HCT116 (cell line): ENCODE data around the gene SKAP1.

Experiments used
- POLR2A ChIP-seq: IDR thresholded peaks from 2 replicates; pipeline ENCODE4 v1.7.0; 2011; ENCODE audit warnings: borderline replicate concordance; ENCODE audit not compliant: insufficient read depth, insufficient read length; ENCODE audit errors: extremely low read depth
- TF ChIP-seq, protein P1 (sequence below), 3 experiments: fragments of 200-600 bp in 1 of 3; sonication (generic) in 1 of 3; IDR thresholded peaks in 2 of 3; conservative IDR thresholded peaks in 1 of 3; 2 replicates each; pipeline ENCODE4 v1.5.1; 2012 to 2017; ENCODE audit warnings: low read depth in 2 of 3, low read length in 2 of 3, antibody characterized with exemption in 1 of 3, borderline replicate concordance in 1 of 3, control low read depth in 1 of 3, mild to moderate bottlenecking in 1 of 3, mixed read lengths in 1 of 3, mixed run types in 1 of 3, moderate library complexity in 1 of 3; ENCODE audit not compliant: insufficient read depth in 1 of 3

DNA sequence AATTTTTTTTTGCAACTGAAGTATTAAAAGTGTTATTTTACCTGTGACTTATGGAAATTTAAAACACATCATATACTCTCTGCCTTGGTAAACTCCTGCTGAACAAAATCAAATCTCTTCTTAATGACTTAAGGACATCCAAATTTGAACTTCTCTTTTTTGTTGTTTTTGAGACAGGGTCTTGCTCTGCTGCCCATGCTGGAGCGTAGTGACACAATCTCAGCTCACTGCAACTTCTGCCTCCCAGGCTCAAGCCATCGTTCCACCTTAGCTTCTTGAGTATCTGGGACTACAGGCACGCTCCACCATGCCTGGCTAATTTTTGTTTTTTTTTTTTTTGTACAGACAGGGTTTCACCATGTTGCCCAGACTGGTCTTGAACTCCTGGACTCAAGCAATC, 56.1 kb downstream of the SKAP1 start:
- no peak for TF ChIP-seq POLR2A
- TF ChIP-seq, protein P1, sequence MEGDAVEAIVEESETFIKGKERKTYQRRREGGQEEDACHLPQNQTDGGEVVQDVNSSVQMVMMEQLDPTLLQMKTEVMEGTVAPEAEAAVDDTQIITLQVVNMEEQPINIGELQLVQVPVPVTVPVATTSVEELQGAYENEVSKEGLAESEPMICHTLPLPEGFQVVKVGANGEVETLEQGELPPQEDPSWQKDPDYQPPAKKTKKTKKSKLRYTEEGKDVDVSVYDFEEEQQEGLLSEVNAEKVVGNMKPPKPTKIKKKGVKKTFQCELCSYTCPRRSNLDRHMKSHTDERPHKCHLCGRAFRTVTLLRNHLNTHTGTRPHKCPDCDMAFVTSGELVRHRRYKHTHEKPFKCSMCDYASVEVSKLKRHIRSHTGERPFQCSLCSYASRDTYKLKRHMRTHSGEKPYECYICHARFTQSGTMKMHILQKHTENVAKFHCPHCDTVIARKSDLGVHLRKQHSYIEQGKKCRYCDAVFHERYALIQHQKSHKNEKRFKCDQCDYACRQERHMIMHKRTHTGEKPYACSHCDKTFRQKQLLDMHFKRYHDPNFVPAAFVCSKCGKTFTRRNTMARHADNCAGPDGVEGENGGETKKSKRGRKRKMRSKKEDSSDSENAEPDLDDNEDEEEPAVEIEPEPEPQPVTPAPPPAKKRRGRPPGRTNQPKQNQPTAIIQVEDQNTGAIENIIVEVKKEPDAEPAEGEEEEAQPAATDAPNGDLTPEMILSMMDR (IDR thresholded peaks at IDR 0.05 in 2 of 3, conservative IDR thresholded peaks at IDR 0.05 in 1 of 3; ENCODE audit: borderline replicate concordance in 1 of 3, insufficient read depth in 1 of 3, low read depth in 2 of 3, low read length in 2 of 3): no peak
